Aorta (tissue), 5 donors: Measurements from ENCODE around the gene NCAM2. TPM values are rescaled to one million over a fixed set of nuclear protein-coding genes. Genes with fewer than 3 reads are reported as not detected.

ENCODE experiments used
- ATAC-seq: fragments of 200-7000 bp; cut with Tn5 transposase; one replicate; pipeline ENCODE4 v1.9.1; 2022; ENCODE audit warnings: moderate library complexity; ENCODE audit not compliant: low FRiP score
- DNase-seq, 2 donors: peaks; one replicate each; pipeline ENCODE4 v3.0.0-alpha.2; 2020
- H3K27ac ChIP-seq, 2 donors: one replicate each; pipeline ENCODE4 v1.5.1; 2013; ENCODE audit warnings: low read length in 2 of 2, mild to moderate bottlenecking in 2 of 2, moderate library complexity in 2 of 2, control low read depth in 1 of 2, inconsistent platforms in 1 of 2, low read depth in 1 of 2
- H3K27me3 ChIP-seq, 2 donors: one replicate each; pipeline ENCODE4 v1.6.1; 2013; ENCODE audit warnings: control low read depth in 1 of 2, low read length in 1 of 2, mild to moderate bottlenecking in 1 of 2, moderate library complexity in 1 of 2; ENCODE audit not compliant: insufficient read depth in 2 of 2, control insufficient read depth in 1 of 2
- H3K36me3 ChIP-seq, 2 donors: one replicate each; pipeline ENCODE4 v1.6.1; 2013; ENCODE audit warnings: control low read depth in 1 of 2, low read length in 1 of 2, mild to moderate bottlenecking in 1 of 2; ENCODE audit not compliant: insufficient read depth in 2 of 2, control insufficient read depth in 1 of 2
- H3K4me1 ChIP-seq, 2 donors: one replicate each; pipeline ENCODE4 v1.6.1; 2013; ENCODE audit warnings: low read length in 2 of 2, control low read depth in 1 of 2, mild to moderate bottlenecking in 1 of 2, moderate library complexity in 1 of 2; ENCODE audit not compliant: insufficient read depth in 2 of 2, control insufficient read depth in 1 of 2
- H3K4me3 ChIP-seq, 2 donors: one replicate each; pipeline ENCODE4 v1.5.1; 2013; ENCODE audit warnings: low read length in 2 of 2, control low read depth in 1 of 2, mild to moderate bottlenecking in 1 of 2
- H3K9me3 ChIP-seq: one replicate; pipeline ENCODE4 v1.6.1; 2013; ENCODE audit warnings: mild to moderate bottlenecking, low read length; ENCODE audit not compliant: control insufficient read depth
- WGBS, 2 donors: extraction: QIAGEN DNeasy Blood & Tissue Kit; methylation state at CpG; one replicate each; pipeline ENCODE4 v1.1.7; 2013; 5-methylcytosine and 5-hydroxymethylcytosine counted together
- intact Hi-C, 2 donors: fragments of 100-400 bp; cut with DNase I; formaldehyde crosslinking; loops; one replicate each; pipeline versions ENCODE4 v1.14.2 to v1.15.0; 2022
- polyA plus RNA-seq, 2 donors: library from polyadenylated mRNA; stranded (reverse); fragments of 200-250 nt; gene quantifications; one replicate each; pipeline ENCODE4 v1.2.3, GENCODE V29; 2013
- total RNA-seq, 2 donors: library from RNA; stranded (reverse); fragmentation: NEBNext Ultra II Directional; extraction: Animal tissue kit (Norgen Biotek cat#: 25700); gene quantifications; one replicate each; pipeline ENCODE4 v1.2.1, GENCODE V29; 2021
- donor health status: healthy with polysubstance abuse.
- donor health status: Bipolar disorder and iron deficiency.
- donor health status: DM: no; HTN: no; CAD: no.
- donor health status: DM: no; HTN: no; CAD: no.
- donor health status: DM: yes; HTN: yes; CAD: no.

Gene NCAM2
- total and polyA plus RNA-seq, 4 donors: 0.13 to 8.7 (median 2.7) TPM

- Histone ChIP-seq H3K4me3 (no peak overlapping the region), H3K27ac (no peak overlapping the region), H3K4me1 (no peaks in the 10 kb centered on the region), H3K36me3 (no peaks in the 10 kb centered on the region), H3K9me3 (no peaks in the 10 kb centered on the region), H3K27me3 (no peaks in the 10 kb centered on the region)
- intact Hi-C loops: no loop called here
- DNase-seq (no peak), ATAC-seq (no peak)
Measured at GRCh38 chr21:21241391-21241790, 243.2 kb downstream of the NCAM2 start.

GRCh38 chr21:21246007-21246406 is 247.8 kb downstream of the NCAM2 start:
- intact Hi-C loops: no loop called here
- 93 to 94% methylated on average over 3 of the region's 3 CpGs for whole genome bisulfite sequencing, 2 donors
- H3K36me3 ChIP-seq: no peaks in the 10 kb centered on the region
- no peaks in the 10 kb centered on the region for H3K4me1 ChIP-seq
- H3K27me3 ChIP-seq: no peaks in the 10 kb centered on the region
- ATAC-seq (no peak), DNase-seq (no peak)
- H3K27ac ChIP-seq: no peak overlapping the region
- H3K9me3 ChIP-seq: no peaks in the 10 kb centered on the region
- H3K4me3 ChIP-seq: no peak overlapping the region

GRCh38 chr21:21247424-21247823 is 249.2 kb downstream of the NCAM2 start:
- Histone ChIP-seq H3K4me1 (no peaks in the 10 kb centered on the region), H3K4me3 (no peak overlapping the region), H3K9me3 (no peaks in the 10 kb centered on the region), H3K27ac (no peak overlapping the region), H3K36me3 (no peaks in the 10 kb centered on the region), H3K27me3 (no peaks in the 10 kb centered on the region)
- WGBS, 2 donors: 6% methylated on average over 1 of the region's 1 CpG
- ATAC-seq: no peak
- DNase-seq: no peak
- intact Hi-C loops: no loop called here

GRCh38 chr21:21262048-21262447 is 263.8 kb downstream of the NCAM2 start:
- H3K4me3 ChIP-seq: no peak overlapping the region
- 28 to 35% methylated on average over 1 of the region's 1 CpG for WGBS, 2 donors
- H3K27ac ChIP-seq: no peak overlapping the region
- H3K27me3 ChIP-seq: no peaks in the 10 kb centered on the region
- H3K9me3 ChIP-seq: no peaks in the 10 kb centered on the region
- intact Hi-C loops: no loop called here
- no peaks in the 10 kb centered on the region for H3K36me3 ChIP-seq
- no peaks in the 10 kb centered on the region for H3K4me1 ChIP-seq
- ATAC-seq (no peak), DNase-seq (no peak)

- Histone ChIP-seq H3K27ac (no peak overlapping the region), H3K9me3 (peaks cover 2% of the 10 kb centered on the region), H3K4me3 (no peak overlapping the region), H3K27me3 (no peaks in the 10 kb centered on the region), H3K36me3 (no peaks in the 10 kb centered on the region), H3K4me1 (no peaks in the 10 kb centered on the region)
- intact Hi-C loops: no loop called here
- no peak for ATAC-seq
- DNase-seq: no peak
- 40 to 45% methylated on average over 6 of the region's 6 CpGs for WGBS, 2 donors
Measured at GRCh38 chr21:21268061-21268471, 269.9 kb downstream of the NCAM2 start.

- intact Hi-C loops: no loop called here
- Histone ChIP-seq H3K4me3 (no peak overlapping the region), H3K27me3 (no peaks in the 10 kb centered on the region), H3K9me3 (peaks cover 2% of the 10 kb centered on the region), H3K4me1 (no peaks in the 10 kb centered on the region), H3K27ac (no peak overlapping the region), H3K36me3 (no peaks in the 10 kb centered on the region)
- no peak for DNase-seq
- ATAC-seq: no peak
Measured at GRCh38 chr21:21268885-21269284, 270.7 kb downstream of the NCAM2 start.

- Histone ChIP-seq H3K36me3 (no peaks in the 10 kb centered on the region), H3K27ac (no peak overlapping the region), H3K4me1 (no peaks in the 10 kb centered on the region), H3K4me3 (no peak overlapping the region), H3K9me3 (no peaks in the 10 kb centered on the region), H3K27me3 (no peaks in the 10 kb centered on the region)
- intact Hi-C loops: no loop called here
- WGBS, 2 donors: 82 to 87% methylated on average over 13 of the region's 13 CpGs
- ATAC-seq (no peak), DNase-seq (no peak)
Measured at GRCh38 chr21:21279193-21279901, 281.1 kb downstream of the NCAM2 start.

GRCh38 chr21:21283810-21284209 is 285.6 kb downstream of the NCAM2 start:
- Histone ChIP-seq H3K36me3 (no peaks in the 10 kb centered on the region), H3K4me3 (no peak overlapping the region), H3K4me1 (no peaks in the 10 kb centered on the region), H3K27ac (no peak overlapping the region), H3K9me3 (no peaks in the 10 kb centered on the region), H3K27me3 (no peaks in the 10 kb centered on the region)
- no peak for DNase-seq
- intact Hi-C loops: no loop called here
- 76 to 93% methylated on average over 2 of the region's 2 CpGs for WGBS, 2 donors
- no peak for ATAC-seq

GRCh38 chr21:21286170-21286798 is 288.1 kb downstream of the NCAM2 start:
- H3K27ac ChIP-seq: no peak overlapping the region
- WGBS, 2 donors: 64 to 68% methylated on average over 4 of the region's 4 CpGs

More at GRCh38 chr21:21286170-21286798, 288.1 kb downstream of the NCAM2 start:
- intact Hi-C loops: no loop called here
- Histone ChIP-seq H3K36me3 (no peaks in the 10 kb centered on the region), H3K9me3 (no peaks in the 10 kb centered on the region), H3K4me1 (no peaks in the 10 kb centered on the region), H3K4me3 (no peak overlapping the region), H3K27me3 (peaks cover 0 to 1% of the 10 kb centered on the region in 2 donors)
- ATAC-seq: no peak
- DNase-seq: no peak
